ENCODE measurements around the gene RPL28. TPM values are rescaled to one million over a fixed set of nuclear protein-coding genes. Genes with fewer than 3 reads are reported as not detected.

Gene RPL28
- total and polyA plus RNA-seq, 4 donors: 116 to 535 (median 164) TPM

GRCh38 chr19:55365964-55366363 is 19.8 kb upstream of the RPL28 start:
- Histone ChIP-seq H3K4me1 (ENCODE audit: control insufficient read depth in 4 of 4, insufficient read depth in 4 of 4, low read length in 3 of 4) (peaks cover 0 to 9% (median 1%) of the 10 kb centered on the region in 4 donors), H3K4me3 (ENCODE audit: low read depth in 1 of 3, low read length in 3 of 3) (no peak overlapping the region), H3K27me3 (ENCODE audit: control insufficient read depth in 4 of 4, insufficient read depth in 4 of 4, low read length in 3 of 4) (peaks cover 0 to 5% (median under 1%) of the 10 kb centered on the region in 4 donors), H3K9me3 (ENCODE audit: control insufficient read depth in 4 of 4, low read length in 3 of 4) (no peaks in the 10 kb centered on the region), H3K27ac (ENCODE audit: low read depth in 1 of 2, low read length in 2 of 2) (no peak overlapping the region), H3K36me3 (ENCODE audit: control insufficient read depth in 4 of 4, insufficient read depth in 3 of 4, low read depth in 1 of 4, low read length in 3 of 4) (no peaks in the 10 kb centered on the region), H3K9ac (ENCODE audit: low read depth in 1 of 2, low read length in 2 of 2) (no peak overlapping the region)
- TF ChIP-seq GABPA (IDR thresholded peaks at IDR 0.05 in 1 of 2, conservative IDR thresholded peaks at IDR 0.05 in 1 of 2) (no peak), HNF4G (IDR thresholded peaks at IDR 0.05) (no peak), REST (IDR thresholded peaks at IDR 0.05) (no peak), EGR1 (IDR thresholded peaks at IDR 0.05; ENCODE audit: low read depth in 2 of 2) (no peak)
- 72% methylated on average over 19 of the region's 19 CpGs for WGBS
- DNase-seq (ENCODE audit: low spot score): no peak

GRCh38 chr19:55366790-55367189 is 18.9 kb upstream of the RPL28 start:
- no peak for DNase-seq (ENCODE audit: low spot score)
- no peaks in the 10 kb centered on the region for H3K9me3 ChIP-seq (ENCODE audit: control insufficient read depth in 4 of 4, low read length in 3 of 4)
- no peaks in the 10 kb centered on the region for H3K36me3 ChIP-seq (ENCODE audit: control insufficient read depth in 4 of 4, insufficient read depth in 3 of 4, low read depth in 1 of 4, low read length in 3 of 4)
- TF ChIP-seq TAF1 (conservative IDR thresholded peaks at IDR 0.05) (no peak), FOXA2 (IDR thresholded peaks at IDR 0.05) (no peak), RXRA (IDR thresholded peaks at IDR 0.05) (no peak), EGR1 (IDR thresholded peaks at IDR 0.05; ENCODE audit: low read depth in 2 of 2) (no peak), GABPA (IDR thresholded peaks at IDR 0.05 in 1 of 2, conservative IDR thresholded peaks at IDR 0.05 in 1 of 2) (no peak), HNF4A (conservative IDR thresholded peaks at IDR 0.05) (no peak), REST (IDR thresholded peaks at IDR 0.05) (no peak), JUND (IDR thresholded peaks at IDR 0.05) (no peak), SP1 (IDR thresholded peaks at IDR 0.05) (no peak), YY1 (IDR thresholded peaks at IDR 0.05) (no peak), HNF4G (IDR thresholded peaks at IDR 0.05) (no peak)
- H3K9ac ChIP-seq (ENCODE audit: low read depth in 1 of 2, low read length in 2 of 2): no peak overlapping the region
- H3K27ac ChIP-seq (ENCODE audit: low read depth in 1 of 2, low read length in 2 of 2): no peak overlapping the region
- no peak overlapping the region for H3K4me3 ChIP-seq (ENCODE audit: low read depth in 1 of 3, low read length in 3 of 3)
- peaks cover 0 to 9% (median 1%) of the 10 kb centered on the region in 4 donors for H3K4me1 ChIP-seq (ENCODE audit: control insufficient read depth in 4 of 4, insufficient read depth in 4 of 4, low read length in 3 of 4)
- peaks cover 0 to 7% (median under 1%) of the 10 kb centered on the region in 4 donors for H3K27me3 ChIP-seq (ENCODE audit: control insufficient read depth in 4 of 4, insufficient read depth in 4 of 4, low read length in 3 of 4)
- WGBS: 65% methylated on average over 3 of the region's 3 CpGs

Measured in liver (tissue), 9 donors.